GM12864 (cell line): ENCODE measurements around the gene CHD1.

Experiments
- DNase-seq: peaks from one replicate; pipeline ENCODE4 v3.0.0-alpha.2; 2011; ENCODE audit warnings: low read depth
- H3K4me3 ChIP-seq: 2 replicates; pipeline ENCODE4 v1.5.1; 2011; ENCODE audit warnings: mild to moderate bottlenecking, low read depth, low read length, control low read depth
- CTCF ChIP-seq: IDR thresholded peaks from 2 replicates; pipeline ENCODE4 v1.5.1; 2011; ENCODE audit warnings: low read depth, mild to moderate bottlenecking, moderate library complexity, low read length, control low read depth, inconsistent platforms; ENCODE audit errors: missing control alignments

Gene CHD1

GRCh38 chr5:98954392-98955028 lies 25.7 kb upstream of the CHD1 start:
- TF ChIP-seq CTCF, result no peak
- no peak for DNase-seq
- no peak overlapping the region for H3K4me3 ChIP-seq

GRCh38 chr5:98942847-98943246 lies 14.0 kb upstream of the CHD1 start:
- TF ChIP-seq CTCF, result no peak
- no peak for DNase-seq
- no peak overlapping the region for H3K4me3 ChIP-seq

- TF ChIP-seq CTCF, result no peak
- no peak overlapping the region for H3K4me3 ChIP-seq
- no peak for DNase-seq
These were observed 12.5 kb upstream of the CHD1 start for GRCh38 chr5:98941131-98941883.

- no peak for DNase-seq
- TF ChIP-seq CTCF, result no peak
- H3K4me3 ChIP-seq, result no peak overlapping the region
These were observed 11.8 kb upstream of the CHD1 start for GRCh38 chr5:98940581-98940980.

GRCh38 chr5:98938464-98938863 lies 9.7 kb upstream of the CHD1 start:
- H3K4me3 ChIP-seq, result no peak overlapping the region
- no peak for DNase-seq
- TF ChIP-seq CTCF, result no peak

GRCh38 chr5:98936948-98937715 lies 8.3 kb upstream of the CHD1 start:
- TF ChIP-seq CTCF, result no peak
- no peak overlapping the region for H3K4me3 ChIP-seq
- DNase-seq, result no peak
